HepG2 (cell line): Measurements from ENCODE around the gene PCYT2. TPM values are rescaled to one million over a fixed set of nuclear protein-coding genes. Genes with fewer than 3 reads are reported as not detected.

Experiments used
- CHD2 ChIP-seq: IDR thresholded peaks from 2 replicates; pipeline ENCODE4 v1.6.1; 2011; ENCODE audit warnings: low read depth, low read length, improper control_type of control experiment
- GLI4 ChIP-seq: sonication (generic); formaldehyde crosslinking; IDR thresholded peaks from 2 replicates; pipeline ENCODE4 v1.5.1; 2020; ENCODE audit warnings: missing genetic modification reagents, mild to moderate bottlenecking, moderate library complexity, borderline replicate concordance
- HMGA1 ChIP-seq: sonication (generic); formaldehyde crosslinking; conservative IDR thresholded peaks from 2 replicates; pipeline ENCODE4 v1.4.0; 2020; ENCODE audit warnings: missing genetic modification reagents
- HOMEZ ChIP-seq: IDR thresholded peaks from 2 replicates; pipeline ENCODE4 v1.6.1; 2016; ENCODE audit warnings: low read depth
- NFAT5 ChIP-seq: sonication (generic); formaldehyde crosslinking; IDR thresholded peaks from 2 replicates; pipeline ENCODE4 v1.4.0; 2020; ENCODE audit warnings: missing genetic modification reagents
- PITX1 ChIP-seq: sonication (generic); formaldehyde crosslinking; IDR thresholded peaks from 2 replicates; pipeline ENCODE4 v1.5.1; 2020; ENCODE audit warnings: mild to moderate bottlenecking, missing genetic modification reagents
- TBL1XR1 ChIP-seq: fragments of 150-350 bp; IDR thresholded peaks from 2 replicates; pipeline ENCODE4 v1.6.1; 2014; ENCODE audit warnings: borderline replicate concordance, low read length; ENCODE audit not compliant: partially characterized antibody
- ZNF777 ChIP-seq: sonication (generic); formaldehyde crosslinking; IDR thresholded peaks from 2 replicates; pipeline ENCODE4 v1.4.0; 2020; ENCODE audit warnings: missing genetic modification reagents
- polyA plus RNA-seq, 8 experiments: library from polyadenylated mRNA; depleted of rRNA in 3 of 8; stranded (reverse) in 7 of 8; unstranded in 1 of 8; fragments of >200 nt; fragmentation: Illumina TruSeq in 4 of 8; extraction: Trizol in 4 of 8; gene quantifications; 2 replicates each; pipeline versions ENCODE4 v1.2.1 to v1.2.3, GENCODE V29; 2011 to 2016; ENCODE audit warnings: low read depth in 4 of 8, missing spikeins in 1 of 8, mixed read lengths in 1 of 8; ENCODE audit not compliant: insufficient read depth in 1 of 8
- total RNA-seq, 5 experiments: library from RNA; depleted of rRNA; stranded (reverse); fragments of >200 nt; fragmentation: Illumina TruSeq; extraction: Trizol; gene quantifications; 2 replicates each; pipeline ENCODE4 v1.2.3, GENCODE V29; 2016; ENCODE audit warnings: low read depth in 1 of 5

Gene PCYT2
- total and polyA plus RNA-seq, 2 of the 13 experiments (the other 11 are each of a cell fraction or from before 2014, with no cell fraction given): 147 to 297 TPM

GRCh38 chr17:81927152-81927652 is 16.0 kb upstream of the PCYT2 start (continued):
- TF ChIP-seq NFAT5 (CRISPR knock-in tag): no peak
- TF ChIP-seq HOMEZ: no peak
- TF ChIP-seq ZNF777: no peak
- no peak for TF ChIP-seq PITX1
- no peak for TF ChIP-seq GLI4 (CRISPR knock-in tag)
- TF ChIP-seq TBL1XR1: no peak
- no peak for TF ChIP-seq CHD2
- TF ChIP-seq HMGA1 (CRISPR knock-in tag): no peak
